Vagina (tissue), 2 donors: Measurements from ENCODE around the gene TMOD2.

Experiments
- CTCF ChIP-seq, 3 experiments: fragments of 450-650 bp in 2 of 3; fragments of 200-600 bp in 1 of 3; sonication (generic) in 1 of 3; IDR thresholded peaks; one replicate each; pipeline ENCODE4 v1.5.1; 2017 to 2019; ENCODE audit warnings: antibody characterized with exemption in 3 of 3, mild to moderate bottlenecking in 2 of 3, moderate library complexity in 2 of 3
- POLR2A ChIP-seq, 2 donors: fragments of 450-650 bp; IDR thresholded peaks; one replicate each; pipeline ENCODE4 v1.6.1; 2017; ENCODE audit warnings: antibody characterized with exemption in 2 of 2, mild to moderate bottlenecking in 2 of 2, moderate library complexity in 2 of 2

- no peak for TF ChIP-seq CTCF (IDR thresholded peaks at IDR 0.05)
- TF ChIP-seq POLR2A (IDR thresholded peaks at IDR 0.05): no peak
Observed at GRCh38 chr15:51848811-51849210, 97.4 kb downstream of the TMOD2 start.
